Fibroblast of pulmonary artery (primary cell): ENCODE data around the gene WNT7B.

Experiments used
- DNase-seq: peaks from one replicate; pipeline ENCODE4 v3.0.0-alpha.2; 2010; ENCODE audit warnings: low read depth
- H3K4me3 ChIP-seq: replicated peaks from 2 replicates; pipeline ENCODE4 v1.5.1; 2011; ENCODE audit warnings: low read depth, mild to moderate bottlenecking, control low read depth, low read length, moderate library complexity
- TF ChIP-seq, protein P1 (sequence below): IDR thresholded peaks from 2 replicates; pipeline ENCODE4 v1.5.1; 2011; ENCODE audit warnings: mild to moderate bottlenecking, control low read depth, low read length, inconsistent platforms; ENCODE audit errors: missing control alignments

WNT7B gene

GRCh38 chr22:45927059-45927458 lies 49.9 kb downstream of the WNT7B start:
- TF ChIP-seq, protein P1, sequence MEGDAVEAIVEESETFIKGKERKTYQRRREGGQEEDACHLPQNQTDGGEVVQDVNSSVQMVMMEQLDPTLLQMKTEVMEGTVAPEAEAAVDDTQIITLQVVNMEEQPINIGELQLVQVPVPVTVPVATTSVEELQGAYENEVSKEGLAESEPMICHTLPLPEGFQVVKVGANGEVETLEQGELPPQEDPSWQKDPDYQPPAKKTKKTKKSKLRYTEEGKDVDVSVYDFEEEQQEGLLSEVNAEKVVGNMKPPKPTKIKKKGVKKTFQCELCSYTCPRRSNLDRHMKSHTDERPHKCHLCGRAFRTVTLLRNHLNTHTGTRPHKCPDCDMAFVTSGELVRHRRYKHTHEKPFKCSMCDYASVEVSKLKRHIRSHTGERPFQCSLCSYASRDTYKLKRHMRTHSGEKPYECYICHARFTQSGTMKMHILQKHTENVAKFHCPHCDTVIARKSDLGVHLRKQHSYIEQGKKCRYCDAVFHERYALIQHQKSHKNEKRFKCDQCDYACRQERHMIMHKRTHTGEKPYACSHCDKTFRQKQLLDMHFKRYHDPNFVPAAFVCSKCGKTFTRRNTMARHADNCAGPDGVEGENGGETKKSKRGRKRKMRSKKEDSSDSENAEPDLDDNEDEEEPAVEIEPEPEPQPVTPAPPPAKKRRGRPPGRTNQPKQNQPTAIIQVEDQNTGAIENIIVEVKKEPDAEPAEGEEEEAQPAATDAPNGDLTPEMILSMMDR: no peak
- DNase-seq: no peak
- H3K4me3 ChIP-seq: no peak overlapping the region

- no peak for DNase-seq
- no peak overlapping the region for H3K4me3 ChIP-seq
- TF ChIP-seq, protein P1: no peak
Observed at GRCh38 chr22:45926433-45926832, 50.5 kb downstream of the WNT7B start.

DNA sequence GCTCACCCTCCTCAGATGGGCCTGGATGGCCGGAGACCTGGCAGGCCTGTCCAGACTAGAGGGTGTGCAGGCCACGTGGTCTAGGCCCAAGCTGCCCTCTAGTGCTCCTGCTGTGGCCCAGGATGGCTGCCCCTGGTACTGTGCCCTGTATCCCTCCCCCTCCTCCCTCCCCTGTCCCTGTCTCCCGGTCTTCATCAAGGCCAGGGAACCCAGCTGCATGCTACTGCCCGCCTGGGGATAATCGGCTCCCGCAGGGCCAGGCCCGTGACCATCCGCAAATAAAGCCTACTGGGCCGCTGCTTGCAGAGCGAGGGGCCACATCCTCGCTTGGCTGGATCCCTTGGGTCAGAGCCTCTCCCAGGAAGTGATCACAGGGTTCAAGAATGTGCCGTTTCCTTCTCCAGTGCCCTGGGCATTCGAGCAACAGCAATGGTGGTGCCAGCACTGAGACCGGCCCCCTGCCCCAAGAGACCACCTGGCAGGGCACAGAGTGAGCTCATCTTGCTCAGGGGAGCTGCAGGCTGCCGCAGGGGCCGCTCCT lies 51.1 kb downstream of the WNT7B start:
- TF ChIP-seq, protein P1: no peak
- no peak overlapping the region for H3K4me3 ChIP-seq
- peak; percentile 8 for DNase-seq

DNA sequence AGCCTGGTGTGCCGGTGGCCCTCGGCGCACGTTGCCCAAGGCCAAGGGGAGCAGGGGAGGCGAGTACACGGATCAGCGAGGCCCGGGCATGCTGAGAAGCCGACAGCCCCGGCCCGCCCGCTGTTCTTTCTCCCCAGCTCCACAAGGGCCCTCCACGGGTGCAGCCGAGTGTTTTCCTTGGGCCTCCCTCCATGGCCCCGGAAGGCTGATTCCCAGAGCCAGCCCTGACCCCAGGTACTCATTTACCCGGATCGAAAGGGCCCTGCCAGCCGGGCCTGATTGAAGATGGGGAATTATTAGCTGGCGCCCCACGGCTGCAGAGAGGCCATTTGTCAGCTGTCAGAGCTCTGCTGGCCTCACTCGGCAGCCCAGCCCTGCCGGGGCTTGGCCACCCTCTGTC lies 53.1 kb downstream of the WNT7B start:
- TF ChIP-seq, protein P1: no peak
- no peak for DNase-seq
- no peak overlapping the region for H3K4me3 ChIP-seq

GRCh38 chr22:45923212-45923611 lies 53.8 kb downstream of the WNT7B start:
- TF ChIP-seq, protein P1: no peak
- no peak overlapping the region for H3K4me3 ChIP-seq
- DNase-seq: no peak

- no peak overlapping the region for H3K4me3 ChIP-seq
- TF ChIP-seq, protein P1: no peak
- no peak for DNase-seq
Observed at GRCh38 chr22:45922661-45923060, 54.3 kb downstream of the WNT7B start.

DNA sequence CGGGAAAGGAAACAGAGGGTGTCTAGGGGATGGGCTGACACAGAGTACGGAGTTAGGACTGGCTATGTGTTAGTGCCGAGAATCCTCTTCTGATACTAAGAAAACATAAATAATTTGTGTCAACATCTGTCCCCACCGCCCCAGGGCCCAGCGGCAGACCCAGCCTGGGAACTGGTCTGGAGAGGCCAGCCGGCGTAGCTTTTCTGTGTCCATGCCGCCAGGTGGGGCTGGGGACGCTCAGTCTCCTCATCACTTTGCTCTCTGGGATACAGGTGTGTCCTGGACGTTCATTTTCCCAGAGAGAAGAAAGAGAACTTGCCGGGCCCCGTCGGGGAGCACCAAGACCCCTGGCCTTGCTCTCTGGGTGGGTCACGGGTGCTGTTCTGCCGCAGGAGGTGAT lies 54.7 kb downstream of the WNT7B start:
- TF ChIP-seq, protein P1: no peak
- DNase-seq: no peak
- H3K4me3 ChIP-seq: no peak overlapping the region
